SH-SY5Y (cell line): ENCODE measurements around the gene PHACTR1.

Experiments used
- GATA2 ChIP-seq: IDR thresholded peaks from 2 replicates; pipeline ENCODE4 v1.6.1; 2011; ENCODE audit warnings: mild to moderate bottlenecking, low read depth, low read length
- GATA3 ChIP-seq: IDR thresholded peaks from 2 replicates; pipeline ENCODE4 v1.6.1; 2011; ENCODE audit warnings: low read depth, mild to moderate bottlenecking, low read length, moderate library complexity

- TF ChIP-seq GATA3, result no peak
- TF ChIP-seq GATA2, result no peak
These were observed 179.2 kb downstream of the PHACTR1 start for GRCh38 chr6:12895721-12896120.
